Psoas muscle (tissue), 8 donors: ENCODE measurements around the gene CLCN5. TPM values are rescaled to one million over a fixed set of nuclear protein-coding genes. Genes with fewer than 3 reads are reported as not detected.

Source experiments
- ATAC-seq, 4 donors: fragments of 200-7000 bp; cut with Tn5 transposase; one replicate each; pipeline ENCODE4 v1.9.1; 2020; ENCODE audit warnings: moderate library complexity in 3 of 4, mild to moderate bottlenecking in 2 of 4
- DNase-seq, 2 donors: peaks; one replicate each; pipeline ENCODE4 v3.0.0-alpha.2; 2020
- H3K27ac ChIP-seq: fragments of 200-600 bp; one replicate; pipeline ENCODE4 v1.8.0; 2022
- H3K27me3 ChIP-seq, 3 donors: fragments of 200-600 bp in 1 of 3; one replicate each; pipeline versions ENCODE4 v1.6.1 to v1.8.0; 2013 to 2022; ENCODE audit warnings: low read length in 2 of 3, mild to moderate bottlenecking in 2 of 3, moderate library complexity in 1 of 3; ENCODE audit not compliant: insufficient read depth in 3 of 3
- H3K36me3 ChIP-seq, 2 donors: fragments of 200-600 bp in 1 of 2; one replicate each; pipeline versions ENCODE4 v1.6.1 to v1.8.0; 2013 to 2022; ENCODE audit warnings: low read depth in 1 of 2, mild to moderate bottlenecking in 1 of 2, moderate library complexity in 1 of 2; ENCODE audit not compliant: insufficient read depth in 1 of 2
- H3K4me1 ChIP-seq: fragments of 200-600 bp; one replicate; pipeline ENCODE4 v1.8.0; 2022
- H3K4me3 ChIP-seq: fragments of 200-600 bp; one replicate; pipeline ENCODE4 v1.8.0; 2022; ENCODE audit warnings: mild to moderate bottlenecking
- H3K9me3 ChIP-seq: fragments of 200-600 bp; one replicate; pipeline ENCODE4 v1.8.0; 2022
- WGBS, 3 donors: extraction: QIAGEN DNeasy Blood & Tissue Kit; methylation state at CpG; one replicate each; pipeline versions ENCODE4 v1.1.6 to v1.1.7; 2013; 5-methylcytosine and 5-hydroxymethylcytosine counted together
- intact Hi-C, 2 donors: fragments of 100-400 bp; cut with DNase I; formaldehyde crosslinking; loops; one replicate each; pipeline versions ENCODE4 v1.11.0 to v1.14.2; 2022
- polyA plus RNA-seq, 3 donors: library from polyadenylated mRNA; stranded (reverse); fragments of 200-250 nt; gene quantifications; one replicate each; pipeline ENCODE4 v1.2.3, GENCODE V29; 2013
- total RNA-seq, 4 donors: library from RNA; stranded (reverse); fragmentation: NEBNext Ultra II Directional in 2 of 4; extraction: Animal tissue kit (Norgen Biotek cat#: 25700) in 2 of 4; gene quantifications; one replicate each; pipeline versions ENCODE4 v1.2.1 to v1.2.4, GENCODE V29; 2021 to 2023
- TF ChIP-seq, protein P1 (sequence below): fragments of 200-600 bp; IDR thresholded peaks from one replicate; pipeline ENCODE4 v1.8.0; 2022; ENCODE audit warnings: antibody characterized with exemption
- donor health status: healthy with polysubstance abuse.
- donor health status: DM: no; HTN: no; CAD: no; lungs with moderate emphysema.
- donor health status: Bipolar disorder and iron deficiency.
- donor health status: healthy.
- donor health status: DM: yes; HTN: yes; CAD: no.
- donor health status: DM: no; HTN: no; CAD: no.
- donor health status: DM: no; HTN: no; CAD: no.
- donor health status: DM: yes; HTN: yes; CAD: no.

Gene CLCN5
- total and polyA plus RNA-seq, 7 donors = 1.9 to 11.3 (median 6.5) TPM

DNA sequence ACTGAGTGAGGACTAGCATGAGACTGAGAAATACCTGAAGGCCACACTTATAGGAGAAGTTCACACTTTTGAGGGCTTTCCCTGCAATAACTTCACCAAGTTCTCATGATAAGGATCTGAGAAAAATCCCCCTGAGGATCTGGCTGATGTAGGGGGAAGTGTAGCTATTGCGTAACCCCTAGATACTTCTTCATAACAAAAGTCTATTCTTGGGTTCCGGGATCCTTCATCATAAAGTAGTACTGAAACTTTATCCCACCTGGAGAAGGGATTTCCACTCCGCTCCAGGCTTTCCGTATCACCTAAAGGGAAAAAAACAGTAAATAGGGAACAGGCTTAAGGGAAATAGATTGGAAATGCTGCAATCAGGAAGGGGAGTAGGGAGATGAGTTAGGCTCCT lies 29.9 kb upstream of the CLCN5 start:
- no peak overlapping the region for H3K4me3 ChIP-seq
- DNase-seq (no peak), ATAC-seq (no peak)
- no peaks in the 10 kb centered on the region for H3K4me1 ChIP-seq
- WGBS, 3 donors = 73 to 83% (median 78%) methylated on average over 4 of the region's 4 CpGs
- H3K27me3 ChIP-seq = peaks cover 0 to 15% (median 0%) of the 10 kb centered on the region in 3 donors
- intact Hi-C loops = no loop called here
- H3K36me3 ChIP-seq = no peaks in the 10 kb centered on the region
- no peaks in the 10 kb centered on the region for H3K9me3 ChIP-seq
- H3K27ac ChIP-seq = no peak overlapping the region
- TF ChIP-seq, protein P1, sequence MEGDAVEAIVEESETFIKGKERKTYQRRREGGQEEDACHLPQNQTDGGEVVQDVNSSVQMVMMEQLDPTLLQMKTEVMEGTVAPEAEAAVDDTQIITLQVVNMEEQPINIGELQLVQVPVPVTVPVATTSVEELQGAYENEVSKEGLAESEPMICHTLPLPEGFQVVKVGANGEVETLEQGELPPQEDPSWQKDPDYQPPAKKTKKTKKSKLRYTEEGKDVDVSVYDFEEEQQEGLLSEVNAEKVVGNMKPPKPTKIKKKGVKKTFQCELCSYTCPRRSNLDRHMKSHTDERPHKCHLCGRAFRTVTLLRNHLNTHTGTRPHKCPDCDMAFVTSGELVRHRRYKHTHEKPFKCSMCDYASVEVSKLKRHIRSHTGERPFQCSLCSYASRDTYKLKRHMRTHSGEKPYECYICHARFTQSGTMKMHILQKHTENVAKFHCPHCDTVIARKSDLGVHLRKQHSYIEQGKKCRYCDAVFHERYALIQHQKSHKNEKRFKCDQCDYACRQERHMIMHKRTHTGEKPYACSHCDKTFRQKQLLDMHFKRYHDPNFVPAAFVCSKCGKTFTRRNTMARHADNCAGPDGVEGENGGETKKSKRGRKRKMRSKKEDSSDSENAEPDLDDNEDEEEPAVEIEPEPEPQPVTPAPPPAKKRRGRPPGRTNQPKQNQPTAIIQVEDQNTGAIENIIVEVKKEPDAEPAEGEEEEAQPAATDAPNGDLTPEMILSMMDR = no peak

DNA sequence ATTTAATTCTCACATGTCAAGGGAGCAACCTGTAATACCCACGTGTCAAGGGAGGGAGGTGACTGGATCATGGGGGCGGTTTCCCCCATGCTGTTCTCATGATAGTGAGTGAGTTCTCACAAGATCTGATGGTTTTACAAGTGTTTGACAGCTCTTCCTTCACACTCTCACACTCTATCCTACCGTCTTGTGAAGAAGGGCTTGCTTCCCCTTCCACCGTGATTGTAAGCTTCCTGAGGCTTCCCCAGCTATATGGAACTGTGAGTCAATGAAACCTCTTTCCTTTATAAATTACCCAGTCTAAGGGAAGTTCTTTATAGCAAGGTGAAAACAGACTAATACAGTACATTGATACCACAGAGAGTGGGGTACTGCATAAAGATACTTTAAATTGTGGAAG lies 25.4 kb upstream of the CLCN5 start:
- Histone ChIP-seq H3K9me3 (no peaks in the 10 kb centered on the region), H3K4me1 (no peaks in the 10 kb centered on the region), H3K27me3 (peaks cover 0 to 19% (median 0%) of the 10 kb centered on the region in 3 donors), H3K4me3 (no peak overlapping the region), H3K27ac (no peak overlapping the region), H3K36me3 (no peaks in the 10 kb centered on the region)
- TF ChIP-seq, protein P1 = no peak
- WGBS, 3 donors = 66 to 83% (median 82%) methylated on average over 4 of the region's 4 CpGs
- ATAC-seq (no peak), DNase-seq (no peak)
- intact Hi-C loops = no loop called here

DNA sequence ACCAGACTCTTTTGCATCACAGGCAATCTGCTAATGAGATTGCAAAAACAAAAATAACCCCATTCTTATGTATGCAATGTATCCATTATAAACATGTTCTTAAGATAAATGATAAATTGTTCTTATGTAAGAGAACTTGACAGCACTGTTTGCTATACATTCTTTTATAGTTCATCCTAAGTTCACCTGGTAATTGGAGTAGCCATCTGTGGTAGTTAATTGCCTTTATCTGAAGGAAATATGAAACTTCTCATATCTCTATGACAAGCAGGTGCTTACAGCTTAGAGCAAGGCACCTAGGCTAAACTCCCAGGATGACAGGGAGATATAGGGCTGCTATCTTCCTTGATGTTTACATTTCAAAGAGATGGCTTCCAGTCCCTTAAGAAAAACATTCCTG lies 21.3 kb upstream of the CLCN5 start:
- TF ChIP-seq, protein P1 = no peak
- H3K27me3 ChIP-seq = peaks cover 0 to 20% (median 0%) of the 10 kb centered on the region in 3 donors

DNA sequence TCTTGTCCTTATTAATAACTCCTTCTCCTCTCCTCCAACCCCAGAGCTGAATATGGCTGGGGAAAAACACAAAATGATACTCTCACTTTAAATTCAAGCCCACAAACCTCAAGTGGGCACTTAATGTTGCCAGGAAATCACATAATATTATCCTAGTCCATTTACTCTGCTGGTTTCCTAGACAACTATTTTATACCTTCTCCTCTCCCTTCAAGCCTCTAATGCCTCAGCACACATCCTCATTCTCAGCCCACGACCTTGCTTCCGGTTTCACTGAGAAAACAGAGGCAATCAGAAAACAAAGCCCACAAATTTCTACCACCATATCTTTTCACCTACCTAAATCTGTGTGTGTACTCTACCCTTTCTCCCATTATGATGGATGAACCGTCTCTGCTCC lies 12.1 kb upstream of the CLCN5 start:
- Histone ChIP-seq H3K4me3 (no peak overlapping the region), H3K27ac (no peak overlapping the region), H3K36me3 (no peaks in the 10 kb centered on the region), H3K9me3 (peaks cover 5% of the 10 kb centered on the region), H3K4me1 (no peaks in the 10 kb centered on the region), H3K27me3 (peaks cover 0 to 33% (median 0%) of the 10 kb centered on the region in 3 donors)
- intact Hi-C loops = loop anchor here (10.0 kb wide), 1 partner anchor 674 kb away; no protein-coding TSS in a partner anchor
- TF ChIP-seq, protein P1 = no peak
- 30 to 44% (median 33%) methylated on average over 3 of the region's 3 CpGs for WGBS, 3 donors
- ATAC-seq (no peak), DNase-seq (no peak)

More for the DNA sequence above, 21.3 kb upstream of the CLCN5 start:
- no peaks in the 10 kb centered on the region for H3K4me1 ChIP-seq
- intact Hi-C loops = loop anchor here in 1 of 2 donors (10.0 kb wide), 1 partner anchor 664 kb away; no protein-coding TSS in a partner anchor
- peaks cover 9% of the 10 kb centered on the region for H3K9me3 ChIP-seq
- no peak overlapping the region for H3K4me3 ChIP-seq
- no peak for DNase-seq
- no peak overlapping the region for H3K27ac ChIP-seq
- ATAC-seq = no peak
- H3K36me3 ChIP-seq = no peaks in the 10 kb centered on the region

DNA sequence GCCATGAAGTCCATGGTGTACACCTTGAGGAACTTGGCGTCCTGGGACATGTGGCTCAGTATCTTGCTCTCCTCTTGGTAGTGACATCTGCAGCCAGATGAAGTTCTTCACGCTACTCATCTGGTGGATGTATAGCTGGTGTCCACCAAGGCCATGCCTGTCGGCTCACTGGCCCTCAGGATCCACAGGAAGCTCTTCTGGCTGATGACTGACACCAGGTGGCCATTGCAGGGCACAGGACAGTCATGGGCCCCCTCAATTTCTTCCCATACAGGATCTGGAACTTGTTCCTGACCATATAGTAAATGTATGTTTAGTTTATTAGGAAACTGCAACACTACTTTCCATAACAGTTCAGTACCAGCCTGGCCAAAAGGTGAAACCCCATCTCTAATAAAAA lies 10.3 kb upstream of the CLCN5 start:
- ATAC-seq = no peak
- H3K9me3 ChIP-seq = no peaks in the 10 kb centered on the region
- peaks cover 0 to 30% (median 0%) of the 10 kb centered on the region in 3 donors for H3K27me3 ChIP-seq
- H3K4me3 ChIP-seq = no peak overlapping the region
- TF ChIP-seq, protein P1 = no peak
- no peak for DNase-seq
- no peaks in the 10 kb centered on the region for H3K4me1 ChIP-seq
- no peak overlapping the region for H3K27ac ChIP-seq
- WGBS, 3 donors = 82 to 94% (median 92%) methylated on average over 3 of the region's 3 CpGs
- intact Hi-C loops = loop anchor here (10.0 kb wide), 1 partner anchor 673 kb away; no protein-coding TSS in a partner anchor
- no peaks in the 10 kb centered on the region for H3K36me3 ChIP-seq
